H1 (cell line): ENCODE results near the gene MANSC4. TPM values are rescaled to one million over a fixed set of nuclear protein-coding genes. Genes with fewer than 3 reads are reported as not detected.
A peak's percentile ranks its signal among the peaks of the same experiment; 100 is the strongest.

Experiments
- CTCF ChIA-PET: fragments of 300-600 bp; sonication (Branson Sonifier 250); formaldehyde crosslinking; loops from one replicate; lab custom pipeline; 2021; ENCODE audit not compliant: partially characterized antibody; lab: Charles Lee
- POLR2A ChIA-PET: fragments of 300-600 bp; sonication (Branson Sonifier 250); formaldehyde crosslinking; loops from one replicate; lab custom pipeline; 2021; ENCODE audit warnings: inconsistent platforms; ENCODE audit not compliant: partially characterized antibody; lab: Charles Lee
- DNase-seq, 2 experiments: peaks; one replicate each; pipeline versions ENCODE4 v3.0.0 to v3.0.0-alpha.2; 2010 to 2022; ENCODE audit warnings: low spot score in 2 of 2, low read depth in 1 of 2, mixed read lengths in 1 of 2
- FAIRE-seq: peaks from 2 replicates; lab custom pipeline; 2011; peaks lifted over from hg19 to GRCh38; lab: Jason Lieb, UNC
- H2AFZ ChIP-seq: 2 replicates; pipeline ENCODE4 v1.8.1; 2012; ENCODE audit warnings: low read length, inconsistent platforms
- H2AK5ac ChIP-seq: 2 replicates; pipeline ENCODE4 v1.6.1; 2013; ENCODE audit warnings: low read depth, low read length
- H2BK120ac ChIP-seq: replicated peaks from 2 replicates; pipeline ENCODE3; 2013; ENCODE audit warnings: low read depth, low read length, inconsistent platforms
- H2BK12ac ChIP-seq: 2 replicates; pipeline ENCODE4 v1.6.1; 2013; ENCODE audit warnings: low read depth, low read length
- H2BK15ac ChIP-seq: 2 replicates; pipeline ENCODE4 v1.6.1; 2013; ENCODE audit warnings: low read length
- H2BK20ac ChIP-seq: 2 replicates; pipeline ENCODE4 v1.6.1; 2013; ENCODE audit warnings: low read length
- H2BK5ac ChIP-seq: 2 replicates; pipeline ENCODE4 v1.6.1; 2013; ENCODE audit warnings: low read depth, low read length
- H3K14ac ChIP-seq: 2 replicates; pipeline ENCODE4 v1.6.1; 2013; ENCODE audit warnings: inconsistent platforms; ENCODE audit not compliant: insufficient read length
- H3K18ac ChIP-seq: 2 replicates; pipeline ENCODE4 v1.6.1; 2013; ENCODE audit warnings: low read length; ENCODE audit errors: extremely low read depth
- H3K23ac ChIP-seq: 2 replicates; pipeline ENCODE4 v1.6.1; 2013; ENCODE audit warnings: inconsistent platforms; ENCODE audit not compliant: insufficient read length
- H3K23me2 ChIP-seq: 2 replicates; pipeline ENCODE4 v1.6.1; 2013; ENCODE audit warnings: low read depth, low read length
- H3K27ac ChIP-seq: 2 replicates; pipeline ENCODE4 v1.6.1; 2011; ENCODE audit warnings: low read depth, low read length, inconsistent platforms
- H3K27me3 ChIP-seq, 4 experiments: replicated peaks in 1 of 4; 1 replicate in 1 of 4; 2 replicates in 3 of 4; pipeline versions ENCODE4 v1.6.1 to v1.8.1; 2011 to 2013; ENCODE audit warnings: low read length in 3 of 4, mild to moderate bottlenecking in 3 of 4, inconsistent platforms in 2 of 4, mixed read lengths in 2 of 4, moderate library complexity in 1 of 4; ENCODE audit not compliant: control insufficient read depth in 3 of 4, insufficient read depth in 3 of 4; ENCODE audit errors: extremely low read depth in 1 of 4
- H3K36me3 ChIP-seq, 4 experiments: 2 replicates each; pipeline versions ENCODE4 v1.6.1 to v1.8.1; 2011 to 2013; ENCODE audit warnings: mild to moderate bottlenecking in 4 of 4, low read length in 3 of 4, moderate library complexity in 2 of 4, control low read depth in 1 of 4, inconsistent platforms in 1 of 4; ENCODE audit not compliant: insufficient read depth in 4 of 4, control insufficient read depth in 2 of 4
- H3K4ac ChIP-seq: replicated peaks from 2 replicates; pipeline ENCODE3; 2013; ENCODE audit warnings: low read length, low read depth, mixed read lengths, inconsistent platforms; ENCODE audit not compliant: insufficient read length
- H3K4me1 ChIP-seq, 4 experiments: replicated peaks in 1 of 4; 1 replicate in 1 of 4; 2 replicates in 3 of 4; pipeline versions ENCODE4 v1.6.1 to v1.8.1; 2011 to 2013; ENCODE audit warnings: low read length in 3 of 4, inconsistent platforms in 2 of 4, mixed read lengths in 1 of 4; ENCODE audit not compliant: insufficient read depth in 4 of 4, control insufficient read depth in 3 of 4
- H3K4me2 ChIP-seq, 2 experiments: 2 replicates each; pipeline versions ENCODE4 v1.6.1 to v1.8.1; 2011 to 2013; ENCODE audit warnings: low read depth in 2 of 2, low read length in 2 of 2, control low read depth in 1 of 2, inconsistent platforms in 1 of 2, mild to moderate bottlenecking in 1 of 2; ENCODE audit not compliant: insufficient read depth in 1 of 2
- H3K4me3 ChIP-seq, 4 experiments: fragments of 200-600, 300-600 bp in 1 of 4; sonication (generic), shearing (Covaris generic), sonication (Bioruptor Twin) in 1 of 4; 2 replicates each; pipeline versions ENCODE4 v1.5.1 to v1.8.1; 2011 to 2016; ENCODE audit warnings: low read length in 4 of 4, low read depth in 3 of 4, control low read depth in 2 of 4, inconsistent platforms in 2 of 4, mild to moderate bottlenecking in 2 of 4, mixed read lengths in 1 of 4, moderate library complexity in 1 of 4; ENCODE audit not compliant: insufficient read depth in 2 of 4; ENCODE audit errors: extremely low read depth in 1 of 4
- H3K56ac ChIP-seq: replicated peaks from 2 replicates; pipeline ENCODE3; 2013; ENCODE audit warnings: low read depth, mild to moderate bottlenecking, mixed read lengths, low read length, inconsistent platforms; ENCODE audit not compliant: insufficient read length
- H3K79me1 ChIP-seq: 2 replicates; pipeline ENCODE4 v1.6.1; 2013; ENCODE audit warnings: low read depth, low read length, control low read depth
- H3K79me2 ChIP-seq, 2 experiments: 2 replicates each; pipeline versions ENCODE4 v1.6.1 to v1.8.1; 2012 to 2013; ENCODE audit warnings: low read length in 2 of 2, mild to moderate bottlenecking in 2 of 2, inconsistent platforms in 1 of 2; ENCODE audit not compliant: insufficient read depth in 2 of 2, control insufficient read depth in 1 of 2
- H3K9ac ChIP-seq, 4 experiments: replicated peaks in 1 of 4; 1 replicate in 1 of 4; 2 replicates in 3 of 4; pipeline versions ENCODE4 v1.6.1 to v1.8.1; 2011 to 2013; ENCODE audit warnings: low read depth in 3 of 4, low read length in 3 of 4, control low read depth in 2 of 4, mild to moderate bottlenecking in 2 of 4, moderate library complexity in 2 of 4, inconsistent platforms in 1 of 4; ENCODE audit errors: extremely low read depth in 1 of 4
- H3K9me3 ChIP-seq, 2 experiments: 2 replicates each; pipeline versions ENCODE4 v1.6.1 to v1.8.1; 2012 to 2013; ENCODE audit warnings: mild to moderate bottlenecking in 2 of 2, moderate library complexity in 2 of 2, control low read depth in 1 of 2, inconsistent platforms in 1 of 2, low read depth in 1 of 2, low read length in 1 of 2, mixed read lengths in 1 of 2; ENCODE audit not compliant: insufficient read depth in 2 of 2
- H4K20me1 ChIP-seq, 2 experiments: replicated peaks in 1 of 2; 2 replicates each; pipeline versions ENCODE3 to v1.8.1; 2011 to 2013; ENCODE audit warnings: inconsistent platforms in 2 of 2, low read length in 2 of 2, mild to moderate bottlenecking in 1 of 2; ENCODE audit not compliant: insufficient read depth in 2 of 2, control insufficient read depth in 1 of 2
- H4K5ac ChIP-seq: 2 replicates; pipeline ENCODE4 v1.6.1; 2013; ENCODE audit warnings: low read length, low read depth, mixed read lengths, inconsistent platforms; ENCODE audit not compliant: insufficient read length
- H4K8ac ChIP-seq: 2 replicates; pipeline ENCODE4 v1.8.0; 2013; ENCODE audit warnings: mild to moderate bottlenecking, moderate library complexity, low read length, inconsistent platforms; ENCODE audit not compliant: insufficient read depth; ENCODE audit errors: extremely low read depth
- H4K91ac ChIP-seq: replicated peaks from 2 replicates; pipeline ENCODE3; 2013; ENCODE audit warnings: low read length, mixed read lengths, inconsistent platforms; ENCODE audit not compliant: insufficient read length
- BACH1 ChIP-seq: IDR thresholded peaks from 2 replicates; pipeline ENCODE4 v1.6.1; 2012; ENCODE audit warnings: low read length, improper control_type of control experiment
- CTBP2 ChIP-seq: IDR thresholded peaks from 2 replicates; pipeline ENCODE4 v1.7.0; 2011; ENCODE audit warnings: borderline replicate concordance, mild to moderate bottlenecking, moderate library complexity, mixed read lengths, low read length; ENCODE audit not compliant: insufficient read depth, insufficient read length
- EP300 ChIP-seq, 2 experiments: IDR thresholded peaks; 1 replicate in 1 of 2; 2 replicates in 1 of 2; pipeline ENCODE4 v1.6.1; 2011 to 2012; ENCODE audit warnings: low read depth in 2 of 2, low read length in 2 of 2, mild to moderate bottlenecking in 2 of 2, borderline replicate concordance in 1 of 2, inconsistent platforms in 1 of 2, moderate library complexity in 1 of 2
- GTF2F1 ChIP-seq: IDR thresholded peaks from 2 replicates; pipeline ENCODE4 v1.6.1; 2012; ENCODE audit warnings: low read depth, low read length, improper control_type of control experiment, borderline replicate concordance
- HDAC2 ChIP-seq, 2 experiments: fragments of 300-600 bp in 1 of 2; sonication (generic) in 1 of 2; IDR thresholded peaks; 2 replicates each; pipeline ENCODE4 v1.6.1; 2011 to 2012; ENCODE audit warnings: low read depth in 2 of 2, low read length in 2 of 2, mild to moderate bottlenecking in 2 of 2, moderate library complexity in 2 of 2, borderline replicate concordance in 1 of 2, inconsistent platforms in 1 of 2
- HDAC6 ChIP-seq: IDR thresholded peaks from one replicate; pipeline ENCODE4 v1.7.1; 2012; ENCODE audit warnings: low read depth, mild to moderate bottlenecking, inconsistent platforms, low read length, moderate library complexity
- KDM4A ChIP-seq: IDR thresholded peaks from one replicate; pipeline ENCODE4 v1.7.1; 2012; ENCODE audit warnings: low read depth, mild to moderate bottlenecking, moderate library complexity, low read length, inconsistent platforms; ENCODE audit not compliant: severe bottlenecking
- MAX ChIP-seq: IDR thresholded peaks from 2 replicates; pipeline ENCODE4 v1.6.1; 2012; ENCODE audit warnings: inconsistent platforms
- RXRA ChIP-seq: IDR thresholded peaks from 2 replicates; pipeline ENCODE4 v1.6.1; 2011; ENCODE audit warnings: low read depth, mild to moderate bottlenecking, low read length, moderate library complexity; ENCODE audit not compliant: insufficient read depth
- SP4 ChIP-seq: IDR thresholded peaks from 2 replicates; pipeline ENCODE4 v1.6.1; 2012; ENCODE audit warnings: low read length, inconsistent platforms
- USF2 ChIP-seq: IDR thresholded peaks from 2 replicates; pipeline ENCODE4 v1.6.1; 2011; ENCODE audit warnings: low read length, improper control_type of control experiment
- YY1 ChIP-seq: IDR thresholded peaks from 2 replicates; pipeline ENCODE4 v1.6.1; 2011; ENCODE audit warnings: low read depth, mild to moderate bottlenecking, low read length
- WGBS, 2 experiments: shearing (Covaris generic) in 1 of 2; methylation state at CpG; one replicate each; pipeline versions ENCODE4 v1.1.6 to v1.1.7; 2013 to 2015; ENCODE audit warnings: low lambda C conversion rate in 2 of 2, mixed read lengths in 2 of 2, inconsistent platforms in 1 of 2, low coverage in 1 of 2, missing lambda C conversion rate in 1 of 2; ENCODE audit not compliant: insufficient replicate concordance in 2 of 2, insufficient coverage in 1 of 2, insufficient read length in 1 of 2; ENCODE audit errors: extremely low coverage in 1 of 2, missing lambda C conversion rate in 1 of 2; 5-methylcytosine and 5-hydroxymethylcytosine counted together
- polyA plus RNA-seq, 7 experiments: library from polyadenylated mRNA; depleted of rRNA in 3 of 7; stranded (reverse) in 5 of 7; unstranded in 2 of 7; fragments of >200 nt in 5 of 7; fragments of 200-250 nt in 2 of 7; gene quantifications; 1 replicate in 5 of 7; 2 replicates in 1 of 7; 4 replicates in 1 of 7; pipeline versions ENCODE4 v1.2.1 to v1.2.3, GENCODE V29; 2011 to 2013; ENCODE audit warnings: missing spikeins in 2 of 7, mixed read lengths in 2 of 7
- total RNA-seq: library from RNA; stranded (reverse); fragmentation: NEBNext Ultra II Directional; extraction: Animal tissue kit (Norgen Biotek cat#: 25700); gene quantifications from 2 replicates; pipeline ENCODE4 v1.2.1, GENCODE V29; 2021

Gene MANSC4
- total and polyA plus RNA-seq, 2 of the 8 experiments (the other 6 are each of a cell fraction or from before 2014, with no cell fraction given): not detected

- Histone ChIP-seq H3K4ac (no peak overlapping the region), H3K18ac (no peak overlapping the region), H3K23me2 (peaks cover 11% of the 10 kb centered on the region), H3K79me2 (peaks cover 0 to 60% of the 10 kb centered on the region in 2 experiments; a peak in 3 of 4 replicates), H4K5ac (no peak overlapping the region), H2AFZ (no peak overlapping the region), H2AK5ac (no peak overlapping the region), H4K8ac (no peak overlapping the region; the same call in 1 of the 2 replicates), H3K14ac (no peak overlapping the region), H2BK120ac (no peak overlapping the region), H3K23ac (no peak overlapping the region), H3K4me3 (no peak overlapping the region), H2BK15ac (no peak overlapping the region), H3K36me3 (peaks cover 0 to 2% (median 0%) of the 10 kb centered on the region in 4 experiments; a peak in 2 of 8 replicates), H3K9ac (no peak overlapping the region), H3K56ac (no peak overlapping the region), H3K4me1 (peaks cover 0 to 16% (median 11%) of the 10 kb centered on the region in 4 experiments; a peak in 6 of 7 replicates), H3K27me3 (no peaks in the 10 kb centered on the region), H3K4me2 (peak overlapping the region in 1 of 2 experiments; percentile 76; a peak in 1 of 4 replicates), H3K79me1 (no peaks in the 10 kb centered on the region; the same call in 1 of the 2 replicates), H4K91ac (no peak overlapping the region), H2BK12ac (no peak overlapping the region), H3K9me3 (no peaks in the 10 kb centered on the region), H2BK5ac (no peak overlapping the region), H4K20me1 (no peaks in the 10 kb centered on the region), H3K27ac (no peak overlapping the region), H2BK20ac (no peak overlapping the region)
- WGBS, 2 experiments: 94% methylated on average over 1 of the region's 1 CpG; no CpG with 5 or more reads in 1 of the 2 experiments
- ChIA-PET POLR2A (interaction anchor here (0.7 to 1.3 kb wide), 3 partner anchors 10 to 268 kb away, joined by 3 read pairs; no protein-coding TSS in a partner anchor), CTCF (no interaction called here)
- DNase-seq (no peak), FAIRE-seq (no peak)
- TF ChIP-seq SP4 (no peak), EP300 (IDR thresholded peaks at IDR 0.05; ENCODE audit: borderline replicate concordance in 1 of 2, low read depth in 2 of 2, low read length in 2 of 2) (no peak), USF2 (no peak), MAX (no peak), KDM4A (no peak), CTBP2 (no peak), YY1 (no peak), HDAC2 (IDR thresholded peaks at IDR 0.05; ENCODE audit: borderline replicate concordance in 1 of 2, low read depth in 2 of 2, low read length in 2 of 2) (no peak), GTF2F1 (no peak), BACH1 (no peak), RXRA (no peak), HDAC6 (no peak)
Measured at GRCh38 chr12:27782481-27782880, 2.4 kb upstream of the MANSC4 start.
